GM12801 (cell line): Measurements from ENCODE around the gene LSM14B.

Experiments used
- CTCF ChIP-seq: IDR thresholded peaks from one replicate; pipeline ENCODE4 v1.5.1; 2011; ENCODE audit warnings: control low read depth; ENCODE audit not compliant: insufficient read length; ENCODE audit errors: extremely low read depth

The LSM14B gene

GRCh38 chr20:62120990-62121775, 1.1 kb upstream of the LSM14B start:
- no peak for TF ChIP-seq CTCF

GRCh38 chr20:62122654-62123449, 577 bp downstream of the LSM14B start:
- no peak for TF ChIP-seq CTCF

GRCh38 chr20:62123450-62124118, 1.3 kb downstream of the LSM14B start:
- TF ChIP-seq CTCF, result no peak

- TF ChIP-seq CTCF, result no peak
Measured at GRCh38 chr20:62126141-62126540, 3.9 kb downstream of the LSM14B start.

- TF ChIP-seq CTCF, result no peak
Measured at GRCh38 chr20:62127799-62128198, 5.5 kb downstream of the LSM14B start.

GRCh38 chr20:62128502-62128901, 6.2 kb downstream of the LSM14B start:
- no peak for TF ChIP-seq CTCF
